HepG2 (cell line): ENCODE results near the gene LPXN. TPM values are rescaled to one million over a fixed set of nuclear protein-coding genes. Genes with fewer than 3 reads are reported as not detected.
A peak's percentile ranks its signal among the peaks of the same experiment; 100 is the strongest.

Source experiments
- ATF7-NPFF ChIP-seq: sonication (generic); formaldehyde crosslinking; IDR thresholded peaks from 2 replicates; pipeline ENCODE4 v1.8.1; 2023; ENCODE audit warnings: mild to moderate bottlenecking, low read depth, missing genetic modification reagents, moderate library complexity
- EHMT2 ChIP-seq: fragments of 200-600 bp; sonication (generic); IDR thresholded peaks from 2 replicates; pipeline ENCODE4 v1.7.0; 2017; ENCODE audit warnings: antibody characterized with exemption, low read depth, low read length, borderline replicate concordance
- RFXAP ChIP-seq: sonication (generic); formaldehyde crosslinking; IDR thresholded peaks from 2 replicates; pipeline ENCODE4 v1.4.0; 2020; ENCODE audit warnings: missing genetic modification reagents, borderline replicate concordance
- SMAD3 ChIP-seq: sonication (generic); formaldehyde crosslinking; IDR thresholded peaks from 2 replicates; pipeline ENCODE4 v1.4.0; 2020; ENCODE audit warnings: missing genetic modification reagents
- SOX6 ChIP-seq, 2 experiments: fragments of 450-650 bp in 1 of 2; sonication (generic) in 1 of 2; formaldehyde crosslinking in 1 of 2; IDR thresholded peaks; 2 replicates each; pipeline versions ENCODE4 v1.4.0 to v1.6.1; 2017 to 2020; ENCODE audit warnings: antibody characterized with exemption in 1 of 2, mild to moderate bottlenecking in 1 of 2, missing genetic modification reagents in 1 of 2
- TBX3 ChIP-seq: fragments of 450-650 bp; IDR thresholded peaks from 2 replicates; pipeline ENCODE4 v1.6.1; 2017; ENCODE audit warnings: antibody characterized with exemption, mild to moderate bottlenecking, inconsistent platforms, borderline replicate concordance
- ZBTB7B ChIP-seq: sonication (generic); formaldehyde crosslinking; IDR thresholded peaks from 2 replicates; pipeline ENCODE4 v1.4.0; 2020; ENCODE audit warnings: missing genetic modification reagents
- ZNF317 ChIP-seq: sonication (generic); formaldehyde crosslinking; IDR thresholded peaks from 2 replicates; pipeline ENCODE4 v1.5.0; 2020; ENCODE audit warnings: mild to moderate bottlenecking, missing genetic modification reagents
- ZNF503 ChIP-seq: sonication (generic); formaldehyde crosslinking; IDR thresholded peaks from 2 replicates; pipeline ENCODE4 v1.4.0; 2020; ENCODE audit warnings: missing genetic modification reagents
- ZNF646 ChIP-seq: sonication (generic); formaldehyde crosslinking; IDR thresholded peaks from 2 replicates; pipeline ENCODE4 v1.9.0; 2021; ENCODE audit warnings: mild to moderate bottlenecking, missing genetic modification reagents
- polyA plus RNA-seq, 8 experiments: library from polyadenylated mRNA; depleted of rRNA in 3 of 8; stranded (reverse) in 7 of 8; unstranded in 1 of 8; fragments of >200 nt; fragmentation: Illumina TruSeq in 4 of 8; extraction: Trizol in 4 of 8; gene quantifications; 2 replicates each; pipeline versions ENCODE4 v1.2.1 to v1.2.3, GENCODE V29; 2011 to 2016; ENCODE audit warnings: low read depth in 4 of 8, missing spikeins in 1 of 8, mixed read lengths in 1 of 8; ENCODE audit not compliant: insufficient read depth in 1 of 8
- total RNA-seq, 5 experiments: library from RNA; depleted of rRNA; stranded (reverse); fragments of >200 nt; fragmentation: Illumina TruSeq; extraction: Trizol; gene quantifications; 2 replicates each; pipeline ENCODE4 v1.2.3, GENCODE V29; 2016; ENCODE audit warnings: low read depth in 1 of 5
- TF ChIP-seq, protein P1 (sequence below), 2 experiments: sonication (generic) in 1 of 2; formaldehyde crosslinking in 1 of 2; IDR thresholded peaks; 2 replicates each; pipeline versions ENCODE4 v1.4.0 to v1.6.1; 2016 to 2020; ENCODE audit warnings: borderline replicate concordance in 1 of 2, low read depth in 1 of 2, mild to moderate bottlenecking in 1 of 2, missing genetic modification reagents in 1 of 2
- TF ChIP-seq, protein P2 (sequence below): sonication (generic); formaldehyde crosslinking; IDR thresholded peaks from 2 replicates; pipeline ENCODE4 v1.8.0; 2022; ENCODE audit warnings: low read depth, missing genetic modification reagents

Gene LPXN
- total and polyA plus RNA-seq, 2 of the 13 experiments (the other 11 are each of a cell fraction or from before 2014, with no cell fraction given): 1.7 to 3.5 TPM

DNA sequence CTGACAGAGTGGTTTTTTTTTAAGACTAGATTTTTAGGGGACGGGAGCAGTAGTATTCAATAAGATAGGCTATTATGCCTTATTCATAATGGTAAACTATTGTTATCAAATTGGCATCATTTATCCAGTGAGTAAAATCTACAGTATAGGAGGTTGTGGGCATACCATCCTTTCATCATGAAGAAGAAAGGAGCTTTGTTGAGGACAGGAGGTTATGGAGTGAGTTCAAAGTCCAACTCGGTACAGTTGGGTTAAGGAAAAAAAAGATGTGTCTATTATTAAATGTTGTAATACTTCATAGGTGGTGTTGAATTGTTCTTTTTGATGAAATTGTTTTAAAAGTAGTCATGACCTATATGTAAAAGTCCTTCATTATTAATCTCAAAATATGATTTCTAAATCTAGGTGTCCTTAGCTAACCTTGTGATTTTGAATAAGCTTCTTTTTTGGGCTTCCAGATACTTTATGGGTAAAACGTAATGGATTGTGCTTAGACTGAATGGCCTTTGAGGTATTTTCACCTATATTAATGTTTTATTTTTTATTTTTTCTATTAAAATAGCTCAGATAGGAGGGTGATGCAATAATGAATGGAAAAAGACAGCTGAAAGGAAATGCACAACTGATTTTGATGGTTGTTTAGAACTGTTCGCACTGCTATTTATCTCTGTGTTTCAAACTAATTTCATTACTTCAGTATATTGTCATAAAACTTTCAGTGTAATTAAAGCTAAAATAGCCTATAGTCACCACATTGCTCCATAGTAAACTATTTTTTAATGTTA is 31.5 kb upstream of the LPXN start (continued):
- TF ChIP-seq TBX3 (no peak), ZBTB7B (CRISPR knock-in tag) (no peak), ZNF317 (CRISPR knock-in tag) (no peak), SOX6 (IDR thresholded peaks at IDR 0.05) (no peak), SOX6 (CRISPR knock-in tag; IDR thresholded peaks at IDR 0.05) (peak; percentile 38; the same call in 1 of the 2 replicates), ZNF503 (CRISPR knock-in tag) (no peak), SMAD3 (CRISPR knock-in tag) (no peak), RFXAP (no peak), EHMT2 (peak; percentile 77; the same call in 1 of the 2 replicates), ATF7-NPFF (CRISPR knock-in tag) (no peak), ZNF646 (CRISPR knock-in tag) (no peak)
- TF ChIP-seq, protein P1, sequence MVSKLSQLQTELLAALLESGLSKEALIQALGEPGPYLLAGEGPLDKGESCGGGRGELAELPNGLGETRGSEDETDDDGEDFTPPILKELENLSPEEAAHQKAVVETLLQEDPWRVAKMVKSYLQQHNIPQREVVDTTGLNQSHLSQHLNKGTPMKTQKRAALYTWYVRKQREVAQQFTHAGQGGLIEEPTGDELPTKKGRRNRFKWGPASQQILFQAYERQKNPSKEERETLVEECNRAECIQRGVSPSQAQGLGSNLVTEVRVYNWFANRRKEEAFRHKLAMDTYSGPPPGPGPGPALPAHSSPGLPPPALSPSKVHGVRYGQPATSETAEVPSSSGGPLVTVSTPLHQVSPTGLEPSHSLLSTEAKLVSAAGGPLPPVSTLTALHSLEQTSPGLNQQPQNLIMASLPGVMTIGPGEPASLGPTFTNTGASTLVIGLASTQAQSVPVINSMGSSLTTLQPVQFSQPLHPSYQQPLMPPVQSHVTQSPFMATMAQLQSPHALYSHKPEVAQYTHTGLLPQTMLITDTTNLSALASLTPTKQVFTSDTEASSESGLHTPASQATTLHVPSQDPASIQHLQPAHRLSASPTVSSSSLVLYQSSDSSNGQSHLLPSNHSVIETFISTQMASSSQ (IDR thresholded peaks at IDR 0.05; ENCODE audit: low read depth): no peak
- TF ChIP-seq, protein P1 (CRISPR knock-in tag; IDR thresholded peaks at IDR 0.05; ENCODE audit: borderline replicate concordance): no peak
- TF ChIP-seq, protein P2, sequence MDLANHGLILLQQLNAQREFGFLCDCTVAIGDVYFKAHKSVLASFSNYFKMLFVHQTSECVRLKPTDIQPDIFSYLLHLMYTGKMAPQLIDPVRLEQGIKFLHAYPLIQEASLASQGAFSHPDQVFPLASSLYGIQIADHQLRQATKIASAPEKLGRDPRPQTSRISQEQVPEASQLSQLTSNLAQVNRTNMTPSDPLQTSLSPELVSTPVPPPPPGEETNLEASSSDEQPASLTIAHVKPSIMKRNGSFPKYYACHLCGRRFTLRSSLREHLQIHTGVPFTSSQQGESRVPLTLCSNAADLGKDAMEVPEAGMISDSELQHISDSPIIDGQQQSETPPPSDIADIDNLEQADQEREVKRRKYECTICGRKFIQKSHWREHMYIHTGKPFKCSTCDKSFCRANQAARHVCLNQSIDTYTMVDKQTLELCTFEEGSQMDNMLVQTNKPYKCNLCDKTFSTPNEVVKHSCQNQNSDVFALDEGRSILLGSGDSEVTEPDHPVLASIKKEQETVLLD (CRISPR knock-in tag): no peak
